Pancreas (tissue), 10 donors: ENCODE data around the gene KIF2C. TPM values are rescaled to one million over a fixed set of nuclear protein-coding genes. Genes with fewer than 3 reads are reported as not detected.
"Not testable (repeated sequence)": the region's sequence is repeated elsewhere in the genome, so short reads cannot be mapped to it uniquely, and the experiment has no call there.

Experiments
- ATAC-seq, 4 donors: fragments of 200-7000 bp; cut with Tn5 transposase; one replicate each; pipeline versions ENCODE4 v1.8.0 to v1.9.1; 2020; ENCODE audit warnings: mild to moderate bottlenecking in 4 of 4, moderate library complexity in 4 of 4
- DNase-seq, 6 donors: peaks; one replicate each; pipeline ENCODE4 v3.0.0-alpha.2; 2020
- FAIRE-seq: peaks from 2 replicates; lab custom pipeline; 2012; peaks lifted over from hg19 to GRCh38; lab: Jason Lieb, UNC
- H3K27ac ChIP-seq, 4 donors: fragments of 200-600 bp; sonication (generic); 1 replicate in 3 of 4; 2 replicates in 1 of 4; pipeline versions ENCODE4 v1.5.0 to v1.8.0; 2020
- H3K27me3 ChIP-seq, 4 donors: fragments of 200-600 bp; one replicate each; pipeline ENCODE4 v1.8.0; 2021
- H3K36me3 ChIP-seq, 3 donors: fragments of 200-600 bp; sonication (generic) in 1 of 3; one replicate each; pipeline versions ENCODE4 v1.5.0 to v1.8.0; 2020 to 2021
- H3K4me1 ChIP-seq, 3 donors: fragments of 200-600 bp; one replicate each; pipeline ENCODE4 v1.8.0; 2021
- H3K4me3 ChIP-seq, 4 donors: fragments of 200-600 bp; sonication (generic) in 2 of 4; one replicate each; pipeline versions ENCODE4 v1.5.0 to v1.8.0; 2020 to 2021
- H3K9me3 ChIP-seq, 4 donors: fragments of 200-600 bp; one replicate each; pipeline ENCODE4 v1.8.0; 2021
- CTCF ChIP-seq, 4 donors: fragments of 200-600 bp; sonication (generic) in 3 of 4; IDR thresholded peaks; one replicate each; pipeline versions ENCODE4 v1.5.0 to v1.8.0; 2021; ENCODE audit warnings: antibody characterized with exemption in 4 of 4
- WGBS, 2 donors: extraction: QIAGEN DNeasy Blood & Tissue Kit; methylation state at CpG; one replicate each; pipeline ENCODE4 v1.1.7; 2013; 5-methylcytosine and 5-hydroxymethylcytosine counted together
- intact Hi-C, 3 donors: fragments of 100-400 bp; cut with DNase I; formaldehyde crosslinking; loops; one replicate each; pipeline versions ENCODE4 v1.11.1 to v1.14.2; 2022
- polyA plus RNA-seq, 2 donors: library from polyadenylated mRNA; stranded (reverse); fragments of 200-250 nt; gene quantifications; one replicate each; pipeline ENCODE4 v1.2.3, GENCODE V29; 2013
- total RNA-seq, 6 donors: library from RNA; stranded (reverse); fragmentation: NEBNext Ultra II Directional in 4 of 6; extraction: Animal tissue kit (Norgen Biotek cat#: 25700) in 4 of 6; gene quantifications; one replicate each; pipeline versions ENCODE4 v1.2.1 to v1.2.4, GENCODE V29; 2021 to 2023
- donor health status: healthy with polysubstance abuse.
- donor health status: DM: no; HTN: no; CAD: no; lungs with moderate emphysema.
- donor health status: DM: no; HTN: no; CAD: no.
- donor health status: control.
- donor health status: control.
- donor health status: Bipolar disorder and iron deficiency.
- donor health status: DM: yes; HTN: yes; CAD: no.
- donor health status: DM: no; HTN: no; CAD: no.
- donor health status: DM: no; HTN: no; CAD: no.
- donor health status: DM: yes; HTN: yes; CAD: no.

KIF2C gene
- total and polyA plus RNA-seq, 8 donors = 0.12 to 1.6 (median 0.40) TPM; not detected in 1

GRCh38 chr1:44787506-44787905 lies 47.9 kb downstream of the KIF2C start:
- H3K27me3 ChIP-seq = no peaks in the 10 kb centered on the region
- H3K27ac ChIP-seq = no peak overlapping the region
- H3K36me3 ChIP-seq = no peaks in the 10 kb centered on the region
- TF ChIP-seq CTCF (IDR thresholded peaks at IDR 0.05) = no peak
- H3K9me3 ChIP-seq = no peaks in the 10 kb centered on the region
- H3K4me3 ChIP-seq = no peak overlapping the region
- WGBS, 2 donors = 94 to 95% methylated on average over 10 of the region's 10 CpGs
- peaks cover 0 to 10% (median 0%) of the 10 kb centered on the region in 3 donors for H3K4me1 ChIP-seq
- no peak for ATAC-seq
- intact Hi-C loops = loop anchor here in 1 of 3 donors (5.0 kb wide), 2 partner anchors 55 to 225 kb away; partner anchors contain the start of genes HECTD3, PTCH2 and UROD
- no peak for FAIRE-seq
- DNase-seq = peak in 2 of 6 donors; percentile 12 to 55

- Histone ChIP-seq H3K9me3 (no peaks in the 10 kb centered on the region), H3K27me3 (no peaks in the 10 kb centered on the region), H3K36me3 (no peaks in the 10 kb centered on the region), H3K4me3 (no peak within 1 kb of the TSS), H3K4me1 (peaks cover 0 to 10% (median 0%) of the 10 kb centered on the region in 3 donors), H3K27ac (no peak within 1 kb of the TSS)
- TF ChIP-seq CTCF (IDR thresholded peaks at IDR 0.05) = no peak
- DNase-seq (no peak), FAIRE-seq (no peak), ATAC-seq (no peak)
- WGBS, 2 donors = 78% methylated on average over 9 of the region's 9 CpGs
- intact Hi-C loops = loop anchor here in 1 of 3 donors (5.0 kb wide), 2 partner anchors 54 to 224 kb away; partner anchors contain the start of genes HECTD3, PTCH2 and UROD
Measured at GRCh38 chr1:44788120-44788860, 48.7 kb downstream of the KIF2C start, which contains the start of gene BEST4. Gene BEST4, minus strand, starts transcription at chr1:44788170. Its CDS starts 465 bp downstream, at chr1:44787705.

GRCh38 chr1:44790968-44791801 lies 51.5 kb downstream of the KIF2C start:
- peak in 1 of 6 donors; percentile 28 for DNase-seq
- H3K36me3 ChIP-seq = no peaks in the 10 kb centered on the region
- no peaks in the 10 kb centered on the region for H3K9me3 ChIP-seq
- intact Hi-C loops = loop anchor here in 1 of 3 donors (10.0 kb wide), 1 partner anchor 514 kb away; no protein-coding TSS in a partner anchor
- no peak overlapping the region for H3K4me3 ChIP-seq
- FAIRE-seq = no peak
- H3K27me3 ChIP-seq = no peaks in the 10 kb centered on the region
- 35 to 50% methylated on average over 7 of the region's 7 CpGs for WGBS, 2 donors
- no peak for TF ChIP-seq CTCF (IDR thresholded peaks at IDR 0.05)
- H3K4me1 ChIP-seq = peaks cover 0 to 3% (median 0%) of the 10 kb centered on the region in 3 donors
- ATAC-seq = peak in 1 of 4 donors; percentile 10
- no peak overlapping the region for H3K27ac ChIP-seq

GRCh38 chr1:44792736-44793502 lies 53.3 kb downstream of the KIF2C start:
- no peak for FAIRE-seq
- H3K4me3 ChIP-seq = no peak overlapping the region
- DNase-seq = peak in 2 of 6 donors; percentile 13 to 27
- H3K9me3 ChIP-seq = no peaks in the 10 kb centered on the region
- no peak for ATAC-seq
- no peaks in the 10 kb centered on the region for H3K4me1 ChIP-seq
- 82 to 83% methylated on average over 9 of the region's 9 CpGs for WGBS, 2 donors
- H3K27ac ChIP-seq = no peak overlapping the region
- H3K27me3 ChIP-seq = no peaks in the 10 kb centered on the region
- no peak for TF ChIP-seq CTCF (IDR thresholded peaks at IDR 0.05)
- intact Hi-C loops = loop anchor here in 1 of 3 donors (10.0 kb wide), 1 partner anchor 512 kb away; no protein-coding TSS in a partner anchor
- no peaks in the 10 kb centered on the region for H3K36me3 ChIP-seq

- not testable (repeated sequence) for FAIRE-seq, H3K36me3 ChIP-seq, H3K9me3 ChIP-seq, H3K27me3 ChIP-seq, ATAC-seq, H3K27ac ChIP-seq, H3K4me3 ChIP-seq
- intact Hi-C loops = loop anchor here in 1 of 3 donors (10.0 kb wide), 1 partner anchor 507 kb away; no protein-coding TSS in a partner anchor
- peak in 2 of 6 donors; percentile 11 to 14 for DNase-seq
- 80 to 87% methylated on average over 8 of the region's 8 CpGs for WGBS, 2 donors
- peaks cover 0 to 15% (median 3%) of the 10 kb centered on the region in 3 donors for H3K4me1 ChIP-seq
Measured at GRCh38 chr1:44797886-44798285, 58.2 kb downstream of the KIF2C start.
